Diencephalon (tissue), 1 donor: ENCODE measurements around the gene TBC1D12. TPM values are rescaled to one million over a fixed set of nuclear protein-coding genes. Genes with fewer than 3 reads are reported as not detected.

Source experiments
- total RNA-seq: library from RNA; depleted of rRNA; stranded (reverse); fragments of >200 nt; gene quantifications from one replicate; pipeline ENCODE4 v1.2.3, GENCODE V29; 2014

The TBC1D12 gene
- 66.2 TPM for total RNA-seq

DNA sequence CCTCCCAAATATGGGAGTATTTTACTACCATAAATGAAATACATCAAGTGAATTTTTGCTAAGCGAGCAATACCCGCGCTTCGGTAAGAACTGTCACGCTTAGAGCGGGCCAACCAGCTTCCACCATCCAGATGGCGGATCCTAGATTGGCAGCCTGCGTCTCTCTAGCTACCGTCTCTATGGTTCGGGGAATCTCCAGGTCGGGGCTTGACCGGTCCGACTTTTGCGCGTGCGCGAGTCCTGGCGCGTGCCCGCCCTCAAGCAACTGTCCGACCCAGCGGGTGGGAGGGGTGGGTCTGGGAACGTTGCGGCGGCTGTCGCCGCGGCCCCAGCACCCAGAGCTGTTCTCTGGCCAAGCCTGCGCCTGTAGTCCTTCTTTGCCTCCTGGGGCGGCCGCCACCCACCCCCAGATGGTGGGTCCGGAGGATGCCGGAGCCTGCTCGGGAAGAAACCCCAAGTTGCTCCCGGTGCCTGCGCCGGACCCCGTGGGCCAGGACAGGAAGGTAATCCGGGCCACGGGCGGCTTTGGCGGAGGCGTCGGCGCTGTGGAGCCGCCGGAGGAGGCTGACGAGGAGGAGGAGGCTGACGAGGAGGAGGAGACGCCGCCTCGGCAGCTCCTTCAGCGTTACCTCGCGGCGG is at the start of gene TBC1D12:
TSS of gene TBC1D12 (plus strand) at position 338 of the 639 bp plus-strand sequence. CDS start at position 411, 73 bp downstream.

DNA sequence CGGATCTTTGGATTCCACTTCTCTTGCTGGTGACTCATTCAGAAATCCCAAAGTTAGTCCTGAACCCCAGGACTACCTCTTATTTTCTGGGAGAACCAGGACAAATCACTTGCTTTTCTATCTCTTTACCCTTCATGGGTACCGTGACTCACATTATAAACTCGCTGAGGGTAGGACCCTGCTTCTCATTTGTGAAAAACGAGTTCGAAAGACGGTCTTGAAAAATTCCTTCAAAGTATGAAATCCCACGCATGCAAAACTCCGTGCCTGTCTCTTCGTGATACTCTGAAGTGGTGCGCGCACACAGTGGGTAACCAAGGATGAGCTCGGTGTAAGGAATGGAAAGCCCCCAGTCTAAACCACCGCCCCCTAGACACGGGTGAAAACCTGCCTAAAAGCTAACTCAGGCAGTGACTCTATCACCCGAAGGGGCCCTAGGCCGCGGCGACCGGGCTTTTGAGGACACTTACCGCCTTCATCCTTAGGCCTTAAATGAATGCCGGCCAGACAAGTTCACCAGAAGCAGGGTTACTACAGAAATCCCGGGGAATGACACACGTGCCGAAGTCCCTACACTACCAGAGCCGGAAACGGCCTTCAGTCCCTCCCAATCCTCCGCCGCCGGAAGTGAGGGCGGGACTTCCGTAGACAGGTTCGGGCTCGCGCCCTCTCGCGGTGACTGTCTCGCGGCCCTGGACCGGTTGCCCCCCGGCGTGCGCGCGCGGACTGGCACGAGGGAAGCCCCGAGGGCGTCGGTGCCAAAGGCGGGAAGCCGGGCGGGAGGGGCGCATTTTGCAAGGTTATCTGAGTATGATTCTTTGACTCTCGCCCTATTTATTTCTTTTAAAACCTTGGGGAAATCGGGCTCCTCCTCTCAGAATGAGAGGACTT is 39.7 kb upstream of the TBC1D12 start, which contains the start of gene NOC3L:
TSS of gene NOC3L (minus strand) at position 580 of the 891 bp plus-strand sequence. CDS start at position 479, 101 bp downstream.

DNA sequence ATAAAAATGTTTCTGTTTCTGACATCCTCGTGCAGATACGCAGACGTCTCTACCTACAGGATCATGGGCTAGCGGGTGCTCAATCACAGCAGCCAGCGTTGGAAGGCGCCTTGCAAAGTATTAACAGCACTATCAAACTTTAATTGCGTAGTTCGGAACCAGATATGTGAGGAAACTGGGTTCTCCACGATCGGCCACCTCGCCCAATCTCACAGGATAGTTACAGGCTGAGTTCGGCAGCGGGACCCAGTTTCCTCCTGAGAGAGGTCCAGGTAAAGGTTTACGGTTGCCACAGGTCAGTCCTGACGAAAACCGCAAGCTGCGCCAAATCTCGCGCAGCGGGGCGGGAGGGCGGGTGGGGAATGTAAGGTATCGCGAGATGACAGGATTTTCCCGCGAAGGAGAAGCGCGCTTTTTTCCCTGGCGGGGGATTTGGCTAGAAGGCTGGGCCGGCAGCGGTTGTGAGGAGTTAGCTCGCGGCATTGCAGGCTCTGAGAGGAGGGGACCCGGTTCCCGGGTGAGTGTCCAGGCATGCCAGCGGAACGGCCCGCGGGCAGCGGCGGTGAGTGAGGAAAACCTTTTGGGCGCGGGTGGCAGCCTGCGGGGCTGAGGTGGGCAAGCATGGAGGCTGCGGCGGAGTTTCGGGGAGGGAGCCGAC is 143.2 kb downstream of the TBC1D12 start, which contains the start of gene HELLS:
TSS of gene HELLS (plus strand) at position 398 of the 658 bp plus-strand sequence. CDS start at position 532, 134 bp downstream.

Other genes with a start within 250 kb of the TBC1D12 start
- 23.1 TPM for gene NOC3L, start 39.6 kb upstream of the TBC1D12 start, total RNA-seq
- gene HELLS, start 143.2 kb downstream of the TBC1D12 start, total RNA-seq, result 31.8 TPM